DMS79 treated with DMSO at 0.1 percent for 48 hours (cell line): ENCODE results near the gene PAPPA.
A peak's percentile ranks its signal among the peaks of the same experiment; 100 is the strongest.

Source experiments
- DNase-seq: peaks from one replicate; lab custom pipeline; 2025; lab: John Stamatoyannopoulos, UW

PAPPA gene

GRCh38 chr9:116276651-116277121 is 123.1 kb downstream of the PAPPA start:
- no peak for DNase-seq

GRCh38 chr9:116278326-116278725 is 124.7 kb downstream of the PAPPA start:
- no peak for DNase-seq

- DNase-seq = no peak
Observed at GRCh38 chr9:116279230-116279629, 125.6 kb downstream of the PAPPA start.

- no peak for DNase-seq
Observed at GRCh38 chr9:116280529-116280928, 126.9 kb downstream of the PAPPA start.

GRCh38 chr9:116282597-116282996 is 129.0 kb downstream of the PAPPA start:
- DNase-seq = peak; percentile 31

- no peak for DNase-seq
Observed at GRCh38 chr9:116284518-116284917, 130.9 kb downstream of the PAPPA start.

- DNase-seq = no peak
Observed at GRCh38 chr9:116285320-116285719, 131.7 kb downstream of the PAPPA start.

GRCh38 chr9:116286297-116286696 is 132.7 kb downstream of the PAPPA start:
- DNase-seq = peak; percentile 96

GRCh38 chr9:116287721-116288120 is 134.1 kb downstream of the PAPPA start:
- DNase-seq = no peak

- no peak for DNase-seq
Observed at GRCh38 chr9:116288658-116289057, 135.1 kb downstream of the PAPPA start.

- DNase-seq = no peak
Observed at GRCh38 chr9:116297346-116297745, 143.8 kb downstream of the PAPPA start.

GRCh38 chr9:116298249-116298648 is 144.7 kb downstream of the PAPPA start:
- no peak for DNase-seq

- DNase-seq = no peak
Observed at GRCh38 chr9:116298878-116299391, 145.3 kb downstream of the PAPPA start.

- DNase-seq = no peak
Observed at GRCh38 chr9:116300360-116300870, 146.8 kb downstream of the PAPPA start.

- no peak for DNase-seq
Observed at GRCh38 chr9:116303270-116303669, 149.7 kb downstream of the PAPPA start.

GRCh38 chr9:116303886-116304538 is 150.4 kb downstream of the PAPPA start:
- no peak for DNase-seq

- DNase-seq = no peak
Observed at GRCh38 chr9:116304761-116305160, 151.2 kb downstream of the PAPPA start.

GRCh38 chr9:116308076-116308475 is 154.5 kb downstream of the PAPPA start:
- DNase-seq = no peak

GRCh38 chr9:116309900-116310611 is 156.5 kb downstream of the PAPPA start:
- DNase-seq = no peak

- DNase-seq = no peak
Observed at GRCh38 chr9:116312221-116312620, 158.6 kb downstream of the PAPPA start.

- no peak for DNase-seq
Observed at GRCh38 chr9:116313638-116314037, 160.0 kb downstream of the PAPPA start.

GRCh38 chr9:116316246-116316645 is 162.7 kb downstream of the PAPPA start:
- no peak for DNase-seq

GRCh38 chr9:116317503-116317902 is 163.9 kb downstream of the PAPPA start:
- DNase-seq = no peak
